GM21447 (cell line): Measurements from ENCODE around the gene WDR37.
A peak's percentile ranks its signal among the peaks of the same experiment; 100 is the strongest.
"Not testable (repeated sequence)": the region's sequence is repeated elsewhere in the genome, so short reads cannot be mapped to it uniquely, and the experiment has no call there.

Experiments used
- ATAC-seq: cut with Tn5 transposase; IDR thresholded peaks from one replicate; pipeline ENCODE4 v1.9.1; 2021; ENCODE audit not compliant: unreplicated experiment

The WDR37 gene

DNA sequence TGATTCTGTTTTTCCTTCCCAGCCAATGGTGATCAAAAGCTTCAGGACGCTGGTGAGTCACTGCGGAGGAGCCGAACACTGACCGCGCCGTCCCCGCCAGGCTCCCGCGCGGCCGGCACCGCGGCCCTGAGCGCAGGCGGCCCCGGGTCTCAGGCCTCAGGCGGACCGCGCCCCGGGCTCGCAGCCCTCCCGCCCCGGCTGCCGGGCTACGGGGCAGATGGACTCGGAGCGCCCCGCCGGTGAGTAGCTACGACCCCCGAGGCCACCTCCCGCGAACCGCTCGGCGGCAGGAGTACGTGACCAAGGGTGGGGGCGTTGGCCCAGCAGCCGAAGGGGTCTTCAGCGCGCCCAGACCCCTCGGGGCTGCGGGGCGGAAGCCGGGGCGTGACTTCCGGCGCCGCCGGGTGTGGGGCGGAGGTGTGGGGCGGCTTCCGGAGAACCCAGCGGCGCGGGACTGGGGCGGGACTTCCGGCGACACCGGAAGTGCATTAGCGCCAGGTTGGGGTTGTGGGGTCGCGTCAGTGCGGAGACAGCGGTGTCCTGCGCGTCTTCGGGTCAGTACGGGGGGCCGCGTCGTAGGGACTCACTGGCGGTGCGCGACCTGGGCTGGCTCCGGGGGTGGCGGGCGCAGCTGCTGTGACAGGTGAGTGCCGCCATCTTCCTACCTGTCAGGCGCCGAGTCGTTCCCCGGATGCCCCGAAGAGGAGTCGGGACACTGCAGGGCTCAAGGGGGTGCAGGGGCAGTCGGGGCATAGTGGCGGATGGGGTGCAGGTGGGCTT, at the start of gene WDR37:
Gene WDR37, plus strand, starts transcription at position 60 of the 780 bp plus-strand sequence. CDS start 15,771 bp downstream, outside the sequence.
- ATAC-seq: peak; percentile 91

DNA sequence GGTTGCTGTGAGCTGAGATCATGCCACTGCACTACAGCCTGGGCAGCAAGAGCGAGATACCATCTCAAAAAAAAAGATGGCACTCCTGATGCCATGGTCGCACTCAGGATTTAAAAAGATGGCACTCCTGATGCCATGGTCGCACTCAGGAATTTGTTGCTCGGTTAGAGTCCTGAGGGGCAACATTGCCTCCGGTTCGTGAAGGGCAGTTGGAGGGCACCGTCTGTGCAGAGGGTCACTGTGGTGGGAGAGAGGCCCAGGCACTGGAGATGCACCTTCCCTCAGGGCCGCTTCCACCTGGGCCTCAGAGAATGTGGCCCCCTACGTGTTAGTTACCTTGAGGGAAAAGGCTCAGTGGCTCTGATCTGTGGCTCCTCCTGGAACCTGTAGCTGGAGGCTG, 49.6 kb upstream of the WDR37 start:
- no peak for ATAC-seq

DNA sequence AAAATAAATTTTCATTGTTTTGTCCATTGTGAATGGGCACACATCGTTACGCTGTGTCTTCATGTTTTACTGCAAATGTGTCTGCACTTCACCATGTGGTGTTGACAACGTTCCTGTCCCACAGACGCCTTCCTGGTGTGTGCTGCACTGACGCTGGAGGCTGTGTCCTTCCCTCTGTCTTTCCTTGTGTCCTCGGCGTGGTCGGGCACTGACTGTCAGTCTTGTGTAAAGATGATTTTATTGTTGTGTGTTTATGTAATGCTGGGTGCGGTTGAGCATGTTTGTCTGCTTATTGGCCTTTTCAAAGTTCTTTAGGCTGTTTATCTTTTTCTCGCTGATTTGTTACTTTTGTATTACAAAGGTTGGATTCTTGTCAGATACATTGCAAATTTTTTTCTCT, 48.6 kb upstream of the WDR37 start:
- ATAC-seq: no peak

DNA sequence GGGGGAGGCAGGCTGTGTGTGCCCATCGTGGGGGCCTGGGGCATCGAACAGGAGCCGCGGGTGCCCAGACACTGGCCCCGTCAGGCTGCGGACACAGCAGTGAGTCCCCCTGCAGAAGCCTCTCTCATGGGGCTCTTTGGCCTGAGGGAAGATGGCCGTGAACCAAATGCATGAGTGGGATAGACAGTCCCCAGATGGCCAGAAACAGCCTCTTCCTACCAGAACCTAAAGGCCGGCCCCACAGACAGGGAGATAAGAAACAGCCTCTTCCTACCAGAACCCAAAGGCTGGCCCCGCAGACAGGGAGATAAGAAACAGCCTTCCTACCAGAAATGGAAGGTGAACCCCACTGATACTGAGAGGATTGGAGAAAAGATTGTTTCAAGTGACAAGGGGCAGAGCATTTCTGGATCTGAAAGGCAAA, 47.1 kb upstream of the WDR37 start:
- no peak for ATAC-seq

DNA sequence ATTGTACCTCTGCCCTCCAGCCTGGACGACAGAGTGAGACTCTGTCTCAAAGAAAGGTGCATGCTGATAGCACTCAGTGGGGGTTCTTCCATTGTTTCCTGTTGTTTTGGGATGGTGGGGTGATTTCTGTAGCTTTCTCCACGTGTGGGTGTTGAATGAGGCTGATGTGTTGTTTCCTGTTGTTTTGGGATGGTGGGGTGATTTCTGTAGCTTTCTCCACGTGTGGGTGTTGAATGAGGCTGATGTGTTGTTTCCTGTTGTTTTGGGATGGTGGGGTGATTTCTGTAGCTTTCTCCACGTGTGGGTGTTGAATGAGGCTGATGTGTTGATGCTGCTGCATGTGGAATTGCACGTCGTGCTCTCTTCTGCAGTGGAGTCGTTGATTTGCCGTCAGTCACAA, 46.2 kb upstream of the WDR37 start:
- not testable (repeated sequence) for ATAC-seq

DNA sequence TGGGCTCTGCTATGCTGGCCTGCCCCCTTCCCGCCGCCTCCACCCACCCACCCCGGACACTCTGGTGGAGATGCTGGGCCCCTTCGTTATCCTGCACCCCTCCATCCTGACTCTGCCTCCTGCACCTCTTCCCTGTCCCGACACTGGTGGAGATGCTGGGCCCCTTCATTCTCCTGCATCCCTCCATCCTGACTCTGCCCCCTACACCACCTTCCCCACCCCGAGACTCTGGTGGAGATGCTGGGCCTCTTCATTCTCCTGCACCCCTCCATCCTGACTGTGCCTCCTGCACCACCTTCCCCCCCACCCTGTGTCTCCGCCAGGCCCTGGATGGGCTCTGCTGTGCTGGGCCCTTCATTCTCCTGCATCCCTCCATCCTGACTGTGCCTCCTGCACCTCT, 45.5 kb upstream of the WDR37 start:
- ATAC-seq: no peak

GRCh38 chr10:1011696-1012095, 44.5 kb upstream of the WDR37 start:
- no peak for ATAC-seq

- ATAC-seq: no peak
Measured at GRCh38 chr10:1015688-1016087, 40.5 kb upstream of the WDR37 start.

GRCh38 chr10:1019362-1019761, 36.8 kb upstream of the WDR37 start:
- no peak for ATAC-seq

DNA sequence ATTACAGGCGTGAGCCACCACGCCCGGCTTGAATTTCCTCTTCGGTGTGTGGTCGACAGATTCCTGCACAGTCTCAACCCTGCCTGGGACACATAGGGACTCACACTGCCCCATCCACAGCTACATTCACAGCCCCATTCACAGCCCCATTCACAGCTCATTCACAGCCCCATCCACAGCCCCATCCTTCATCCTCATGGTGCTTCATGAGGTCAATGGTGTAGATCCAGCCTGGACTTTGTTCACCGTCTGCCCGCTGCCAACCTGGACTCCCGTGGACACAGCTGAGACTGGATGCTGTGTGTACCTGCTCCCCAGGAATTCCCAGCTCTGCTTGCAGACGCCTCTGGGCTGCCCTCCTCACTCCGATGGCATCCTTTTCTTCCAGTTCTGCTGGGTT, 35.7 kb upstream of the WDR37 start:
- ATAC-seq: no peak

- no peak for ATAC-seq
Measured at GRCh38 chr10:1020958-1021357, 35.2 kb upstream of the WDR37 start.

DNA sequence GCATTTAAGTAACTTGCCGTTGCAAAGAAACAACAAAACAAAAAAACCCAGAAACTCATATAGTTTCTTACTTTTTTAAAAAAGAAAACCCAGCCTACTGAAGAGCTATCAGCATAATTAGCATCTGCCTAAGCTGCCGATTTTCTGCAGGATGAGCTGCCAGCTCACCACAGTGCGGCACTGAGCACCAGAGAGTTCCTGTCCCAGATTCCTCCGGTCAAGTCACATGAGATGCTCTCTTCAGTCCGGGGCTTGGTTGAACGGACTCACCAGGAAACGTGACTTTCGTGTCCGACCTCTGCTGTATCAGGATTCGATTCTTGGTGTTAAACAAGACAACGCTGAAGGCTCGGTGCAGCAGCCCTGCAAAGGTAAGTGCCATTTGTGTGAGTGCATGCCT, 33.8 kb upstream of the WDR37 start:
- no peak for ATAC-seq

GRCh38 chr10:1024103-1024502, 32.1 kb upstream of the WDR37 start:
- ATAC-seq: no peak

DNA sequence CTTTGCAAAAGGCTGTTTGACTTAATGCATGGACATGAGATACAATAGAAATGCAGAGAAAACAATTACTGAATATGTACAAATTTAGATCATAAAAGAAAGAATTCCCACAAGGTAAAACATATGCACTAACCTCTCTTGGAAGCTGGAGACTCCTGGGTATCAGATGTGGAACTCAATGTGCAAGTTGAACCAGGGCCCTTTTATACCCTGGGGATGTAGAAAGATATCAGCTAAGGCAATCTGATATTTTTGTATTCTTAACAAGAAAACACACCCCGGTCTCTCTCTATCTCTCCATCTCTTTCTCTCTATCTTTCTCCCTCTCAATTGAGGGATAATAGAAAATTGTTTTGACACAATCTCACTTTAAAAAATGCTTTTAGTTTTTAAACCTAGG, 30.5 kb upstream of the WDR37 start, which contains the start of gene IDI2:
Gene IDI2, minus strand, starts transcription at position 177 of the 400 bp plus-strand sequence. CDS start 1,136 bp downstream, outside the sequence.
- ATAC-seq: no peak

GRCh38 chr10:1026578-1026977, 29.6 kb upstream of the WDR37 start:
- no peak for ATAC-seq

- ATAC-seq: no peak
Measured at GRCh38 chr10:1029838-1030237, 26.3 kb upstream of the WDR37 start.

DNA sequence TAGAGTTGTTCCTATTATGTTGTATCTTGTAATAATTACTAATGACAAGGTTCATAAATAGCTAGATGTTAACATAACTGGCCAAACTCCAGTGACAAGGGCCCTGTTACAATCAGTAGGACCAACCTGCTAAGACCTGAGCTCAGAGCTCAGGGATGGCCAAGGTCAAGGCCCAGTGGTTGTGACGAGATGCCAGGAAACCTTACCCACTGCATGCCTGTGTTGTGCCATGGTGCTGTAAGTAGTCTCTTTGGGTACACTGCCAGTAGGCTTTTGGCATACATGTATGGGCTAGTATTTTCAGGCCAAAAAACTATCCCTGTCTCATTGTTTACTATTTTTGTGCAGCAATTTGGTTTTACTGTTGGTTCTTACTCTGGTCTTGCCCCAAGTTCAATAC, 22.6 kb upstream of the WDR37 start:
- ATAC-seq: no peak

- no peak for ATAC-seq
Measured at GRCh38 chr10:1034758-1035157, 21.4 kb upstream of the WDR37 start.

GRCh38 chr10:1035201-1035600, 21.0 kb upstream of the WDR37 start:
- no peak for ATAC-seq

- peak; percentile 84 for ATAC-seq
Measured at GRCh38 chr10:1036341-1036791, 19.8 kb upstream of the WDR37 start.

GRCh38 chr10:1037098-1037497, 19.1 kb upstream of the WDR37 start:
- ATAC-seq: no peak

DNA sequence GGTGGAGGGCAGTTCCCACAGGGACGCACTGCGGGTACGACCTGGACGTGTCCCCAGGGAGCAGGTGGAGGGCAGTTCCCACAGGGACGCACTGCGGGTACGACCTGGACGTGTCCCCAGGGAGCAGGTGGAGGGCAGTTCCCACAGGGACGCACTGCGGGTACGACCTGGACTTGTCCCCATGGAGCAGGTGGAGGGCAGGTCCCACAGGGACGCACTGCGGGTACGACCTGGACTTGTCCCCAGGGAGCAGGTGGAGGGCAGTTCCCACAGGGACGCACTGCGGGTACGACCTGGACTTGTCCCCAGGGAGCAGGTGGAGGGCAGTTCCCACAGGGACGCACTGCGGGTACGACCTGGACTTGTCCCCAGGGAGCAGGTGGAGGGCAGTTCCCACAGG, 17.4 kb upstream of the WDR37 start:
- not testable (repeated sequence) for ATAC-seq

DNA sequence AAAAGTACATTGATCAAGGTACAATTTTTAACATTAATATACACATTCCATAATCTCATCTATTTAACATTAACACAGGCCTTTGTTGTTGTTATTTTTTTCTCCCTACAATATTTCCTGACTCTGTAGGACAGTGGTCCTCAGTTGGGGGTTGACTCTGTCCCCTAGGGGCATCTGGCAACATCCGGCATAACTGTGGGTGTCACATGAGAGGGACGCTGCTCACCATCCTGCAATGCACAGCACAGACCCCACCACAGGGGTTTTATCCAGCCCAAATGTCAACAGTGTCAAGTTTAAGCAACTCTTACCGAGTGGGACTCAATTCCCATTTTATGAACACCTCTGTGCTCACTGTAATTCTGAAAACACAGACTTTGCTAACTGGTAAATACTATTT, 16.1 kb upstream of the WDR37 start:
- ATAC-seq: no peak
